Measurements from ENCODE around the gene BACH2.
"Not testable (repeated sequence)": the region's sequence is repeated elsewhere in the genome, so short reads cannot be mapped to it uniquely, and the experiment has no call there.

BACH2 gene

GRCh38 chr6:90124874-90125510, 171.7 kb downstream of the BACH2 start:
- no peak for DNase-seq (ENCODE audit: low spot score)

DNA sequence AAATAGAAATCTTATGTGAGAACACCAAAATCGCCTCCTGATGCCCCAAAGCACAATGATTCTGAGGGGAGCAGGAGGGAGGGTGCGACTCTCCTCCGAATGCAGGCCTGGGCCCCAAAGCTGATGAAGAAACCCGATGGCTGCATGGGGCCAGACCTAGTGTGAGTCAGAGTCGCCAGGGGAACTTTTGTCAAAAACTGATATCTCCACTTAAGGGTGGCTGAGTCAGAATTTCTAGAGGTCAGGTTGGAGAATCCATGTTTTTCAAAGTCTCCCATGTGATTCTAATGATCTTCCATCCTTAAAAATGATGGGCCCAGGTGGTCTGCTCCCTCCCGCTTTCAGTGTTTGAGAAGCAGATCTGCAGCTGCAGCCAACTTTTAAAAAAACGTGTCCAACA, 172.8 kb downstream of the BACH2 start:
- no peak for DNase-seq (ENCODE audit: low spot score)

- no peak for DNase-seq (ENCODE audit: low spot score)
These were observed 174.7 kb downstream of the BACH2 start for GRCh38 chr6:90121982-90122381.

DNA sequence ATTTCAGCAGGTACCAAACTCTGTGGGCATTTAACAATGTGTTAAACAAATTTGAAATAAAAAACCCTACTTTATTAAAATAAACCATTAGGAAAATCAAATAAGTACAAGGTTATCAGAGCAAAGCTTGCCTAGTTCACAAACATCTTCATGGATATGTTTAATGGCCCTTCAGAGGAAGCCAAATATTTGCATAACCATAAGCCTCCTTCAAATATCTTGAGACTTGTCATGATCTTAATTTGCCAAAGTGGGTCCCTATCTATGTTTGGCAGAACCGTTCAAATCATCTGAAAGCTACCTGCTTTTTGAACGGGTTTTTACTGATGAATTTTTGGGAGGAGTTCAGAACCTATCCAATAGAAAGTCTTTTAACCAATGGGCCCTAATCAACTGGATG, 176.3 kb downstream of the BACH2 start:
- DNase-seq (ENCODE audit: low spot score), result no peak

GRCh38 chr6:90119618-90120017, 177.0 kb downstream of the BACH2 start:
- no peak for DNase-seq (ENCODE audit: low spot score)

DNA sequence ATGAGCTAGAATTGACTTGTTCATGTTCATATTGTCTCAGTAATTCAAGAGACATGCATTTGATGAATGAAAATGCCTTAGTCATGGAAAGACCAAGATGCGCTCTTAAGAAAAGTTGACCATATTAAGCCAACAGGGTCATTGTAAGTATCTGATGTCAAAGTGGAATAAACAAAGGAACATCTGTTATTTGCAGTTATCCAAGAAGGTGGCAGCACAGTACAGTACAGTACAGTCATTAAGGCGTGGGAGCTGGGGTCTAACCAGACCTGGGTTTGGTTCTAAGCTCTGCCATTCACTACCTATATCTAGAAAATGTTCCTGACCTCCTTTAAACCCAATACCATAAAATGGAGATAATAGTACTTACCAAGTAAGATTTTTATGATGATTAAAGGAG, 178.1 kb downstream of the BACH2 start:
- DNase-seq (ENCODE audit: low spot score), result no peak

GRCh38 chr6:90118069-90118468, 178.6 kb downstream of the BACH2 start:
- DNase-seq (ENCODE audit: low spot score), result no peak

GRCh38 chr6:90116126-90116525, 180.5 kb downstream of the BACH2 start:
- not testable (repeated sequence) for DNase-seq (ENCODE audit: low spot score)

DNA sequence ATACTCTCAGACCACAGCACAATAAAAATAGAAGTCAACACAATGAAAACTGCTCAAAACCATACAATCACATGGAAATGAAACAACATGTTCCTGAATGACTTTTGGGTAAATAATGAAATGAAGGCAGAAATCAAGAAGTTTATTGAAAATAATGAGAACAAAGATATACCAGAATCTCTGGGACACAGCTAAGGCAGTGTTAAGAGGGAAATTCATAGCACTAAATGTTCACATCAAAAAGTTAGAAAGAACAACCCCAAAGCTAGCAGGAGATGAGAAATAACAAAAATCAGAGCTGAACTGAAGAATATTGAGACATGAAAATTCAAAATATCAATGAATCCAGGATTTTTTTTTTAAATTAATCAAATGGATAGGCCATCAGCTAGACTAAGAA, 183.3 kb downstream of the BACH2 start:
- no peak for DNase-seq (ENCODE audit: low spot score)

GRCh38 chr6:90111387-90111786, 185.3 kb downstream of the BACH2 start:
- DNase-seq (ENCODE audit: low spot score), result no peak

GRCh38 chr6:90110971-90111370, 185.7 kb downstream of the BACH2 start:
- no peak for DNase-seq (ENCODE audit: low spot score)

GRCh38 chr6:90109141-90109540, 187.5 kb downstream of the BACH2 start:
- no peak for DNase-seq (ENCODE audit: low spot score)

- no peak for DNase-seq (ENCODE audit: low spot score)
These were observed 188.8 kb downstream of the BACH2 start for GRCh38 chr6:90107771-90108282.

- DNase-seq (ENCODE audit: low spot score), result no peak
These were observed 189.3 kb downstream of the BACH2 start for GRCh38 chr6:90107371-90107770.

- no peak for DNase-seq (ENCODE audit: low spot score)
These were observed 190.2 kb downstream of the BACH2 start for GRCh38 chr6:90106449-90106848.

DNA sequence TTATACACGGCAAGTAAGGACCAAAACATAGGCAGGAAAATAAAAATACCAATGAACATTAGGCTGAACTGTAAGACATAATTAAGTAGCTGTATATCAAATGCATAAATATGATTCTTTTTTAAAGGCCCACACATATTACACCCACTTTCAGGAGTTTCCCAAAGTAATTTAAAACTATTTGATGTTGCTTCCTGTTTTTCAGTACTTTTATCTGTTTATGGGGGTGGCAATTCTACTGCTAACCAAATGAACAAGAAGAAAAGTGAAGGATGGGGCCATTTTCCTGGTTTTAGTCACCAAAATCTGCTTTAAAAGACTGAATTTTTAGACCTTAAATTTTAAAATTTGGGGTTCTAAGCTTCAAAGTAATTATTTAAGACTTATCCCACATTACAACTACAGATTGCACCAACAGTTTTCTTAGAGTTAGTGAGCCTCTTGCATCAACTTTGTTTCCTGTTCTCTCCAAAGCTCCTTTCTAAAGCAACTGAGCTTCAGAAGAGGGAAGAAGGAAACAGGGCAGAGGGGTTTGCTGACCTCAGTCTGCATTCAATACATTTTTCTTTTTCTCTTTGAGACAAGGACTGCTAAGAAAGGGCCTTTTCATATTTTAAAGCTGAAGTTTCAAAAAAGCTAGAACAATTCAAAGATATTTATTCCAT, 191.0 kb downstream of the BACH2 start:
- no peak for DNase-seq (ENCODE audit: low spot score)

GRCh38 chr6:90103056-90103800, 193.4 kb downstream of the BACH2 start:
- DNase-seq (ENCODE audit: low spot score), result no peak

DNA sequence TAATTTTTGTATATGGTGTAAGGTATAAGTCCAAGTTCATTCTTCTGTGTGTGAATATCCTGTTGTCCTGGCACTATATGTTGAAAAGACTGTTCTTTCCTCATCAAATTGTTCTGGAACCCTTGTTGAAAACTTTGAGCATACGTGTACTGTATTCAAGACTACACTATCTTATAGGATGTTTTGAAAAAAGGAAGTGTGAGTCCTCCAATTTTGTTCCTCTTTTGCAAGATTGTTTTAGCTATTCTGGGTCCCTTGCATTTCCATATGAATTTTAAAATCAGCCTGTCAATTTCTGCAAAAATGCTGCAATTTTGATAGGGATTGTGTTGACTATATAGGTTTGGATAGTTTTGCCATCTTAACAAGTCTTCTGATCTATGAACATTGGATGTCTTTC, 195.2 kb downstream of the BACH2 start:
- no peak for DNase-seq (ENCODE audit: low spot score)

GRCh38 chr6:90100059-90100665, 196.5 kb downstream of the BACH2 start:
- DNase-seq (ENCODE audit: low spot score), result no peak

- DNase-seq (ENCODE audit: low spot score), result no peak
These were observed 198.0 kb downstream of the BACH2 start for GRCh38 chr6:90098627-90099026.

DNA sequence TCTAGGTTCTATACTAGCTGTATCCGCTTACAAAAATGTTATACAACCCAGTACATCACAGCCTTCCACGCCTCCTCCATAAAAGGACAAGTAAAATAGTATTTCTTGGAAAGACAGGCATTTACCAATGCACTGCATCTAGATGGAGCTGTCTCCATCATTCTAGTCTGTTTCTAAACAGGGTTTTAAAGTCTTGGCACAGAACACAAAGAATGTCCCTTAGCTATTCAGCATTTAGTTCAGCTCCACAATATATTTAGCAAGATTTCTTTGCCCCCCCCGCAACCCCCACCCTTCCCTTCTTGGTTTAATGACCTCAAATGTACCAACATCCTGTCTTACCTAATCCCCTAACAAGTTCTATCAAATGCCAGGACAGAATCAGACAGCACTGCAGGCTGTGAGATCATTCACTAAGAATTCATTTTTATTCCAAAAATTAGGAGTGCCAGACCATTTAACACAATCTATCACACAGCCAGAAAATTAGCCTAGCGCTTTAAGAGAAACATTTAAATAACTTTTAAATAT, 198.6 kb downstream of the BACH2 start:
- peak; percentile 7 for DNase-seq (ENCODE audit: low spot score)

DNA sequence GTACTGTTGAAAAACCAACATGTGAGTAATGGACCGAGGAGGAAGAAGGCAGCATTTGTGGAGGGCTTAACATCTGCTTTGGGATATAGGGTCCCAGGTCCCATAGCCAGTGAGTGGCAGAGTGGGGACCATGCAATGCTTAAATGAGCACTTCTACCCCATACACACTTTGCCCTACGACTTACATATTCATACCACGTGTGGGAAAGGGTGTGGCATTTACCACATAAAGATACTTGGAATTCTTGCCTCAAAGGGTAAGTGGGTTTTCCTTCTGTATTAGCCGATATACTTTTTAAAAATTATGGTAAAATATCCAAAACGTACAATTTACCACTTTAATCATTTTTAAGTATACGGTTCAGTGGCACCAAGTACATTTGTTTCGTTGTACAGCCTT, 199.3 kb downstream of the BACH2 start:
- no peak for DNase-seq (ENCODE audit: low spot score)
